Activated naive CD8-positive, alpha-beta T cell treated with anti-CD3 and anti-CD28 coated beads for 36 hours (primary cell): ENCODE results near the gene MB. TPM values are rescaled to one million over a fixed set of nuclear protein-coding genes. Genes with fewer than 3 reads are reported as not detected.
"Not testable (repeated sequence)": the region's sequence is repeated elsewhere in the genome, so short reads cannot be mapped to it uniquely, and the experiment has no call there.

Experiments used
- DNase-seq: peaks from one replicate; pipeline ENCODE4 v3.0.0; 2021
- H3K27ac Mint-ChIP-seq: one replicate; pipeline ENCODE4 v1.8.0; 2022; ENCODE audit warnings: mild to moderate bottlenecking, moderate library complexity, mixed read lengths
- H3K27me3 Mint-ChIP-seq: one replicate; pipeline ENCODE4 v1.8.0; 2022; ENCODE audit warnings: mild to moderate bottlenecking, mixed read lengths
- H3K36me3 Mint-ChIP-seq: one replicate; pipeline ENCODE4 v1.8.0; 2021; ENCODE audit warnings: mild to moderate bottlenecking, mixed read lengths
- H3K4me1 Mint-ChIP-seq: one replicate; pipeline ENCODE4 v1.8.0; 2021; ENCODE audit warnings: mixed read lengths
- H3K4me3 Mint-ChIP-seq: one replicate; pipeline ENCODE4 v1.8.0; 2022; ENCODE audit warnings: mild to moderate bottlenecking, moderate library complexity, mixed read lengths
- H3K9me3 Mint-ChIP-seq: one replicate; pipeline ENCODE4 v1.8.0; 2022; ENCODE audit warnings: mixed read lengths
- total RNA-seq, 2 experiments: library from RNA; stranded (reverse); gene quantifications; one replicate each; pipeline ENCODE4 v1.2.3, GENCODE V29; 2021

Gene MB
- total RNA-seq = not detected

DNA sequence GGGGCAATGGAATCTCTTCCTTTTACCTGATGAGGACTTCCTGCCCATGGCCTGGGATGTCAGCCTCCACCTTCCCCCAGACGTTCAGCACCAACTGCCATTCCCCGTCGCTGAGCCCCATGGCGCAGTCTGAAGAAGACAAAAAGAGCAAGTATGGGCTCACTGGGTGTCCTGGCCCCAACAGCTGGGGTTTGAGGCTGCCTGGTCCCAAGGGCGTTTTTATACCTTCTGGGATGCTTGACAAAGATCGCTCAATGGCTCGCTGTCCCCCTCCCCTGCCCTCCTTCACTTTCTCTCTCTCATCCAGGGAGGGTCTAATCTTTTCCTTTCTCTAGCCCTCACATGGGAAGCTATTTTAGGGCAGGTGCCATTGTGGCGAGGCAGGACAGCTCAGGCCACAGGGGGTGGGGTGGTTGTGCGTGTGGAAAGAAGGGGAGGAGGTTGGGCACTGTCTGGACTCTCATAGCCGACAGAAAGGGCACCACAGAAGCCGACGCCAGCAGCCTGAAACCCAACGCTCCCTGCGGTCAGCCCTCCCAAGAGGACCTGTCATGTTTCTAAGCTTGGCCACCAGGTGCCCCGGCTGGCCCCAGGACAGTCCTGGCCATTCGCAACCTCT is at the start of gene MB:
TSS of gene MB (minus strand) at position 193 of the 619 bp plus-strand sequence. CDS start at position 121, 72 bp downstream.
- no peak for DNase-seq
- Mint-ChIP-seq H3K36me3 (no peaks in the 10 kb centered on the region), H3K4me3 (no peak within 1 kb of the TSS), H3K4me1 (peaks cover 11% of the 10 kb centered on the region), H3K27me3 (no peaks in the 10 kb centered on the region), H3K9me3 (no peaks in the 10 kb centered on the region), H3K27ac (no peak within 1 kb of the TSS)

- H3K36me3 Mint-ChIP-seq = peaks cover 60% of the 10 kb centered on the region
- H3K27ac Mint-ChIP-seq = not testable (repeated sequence)
Observed at GRCh38 chr22:35666699-35667098, 49.6 kb upstream of the MB start.

DNA sequence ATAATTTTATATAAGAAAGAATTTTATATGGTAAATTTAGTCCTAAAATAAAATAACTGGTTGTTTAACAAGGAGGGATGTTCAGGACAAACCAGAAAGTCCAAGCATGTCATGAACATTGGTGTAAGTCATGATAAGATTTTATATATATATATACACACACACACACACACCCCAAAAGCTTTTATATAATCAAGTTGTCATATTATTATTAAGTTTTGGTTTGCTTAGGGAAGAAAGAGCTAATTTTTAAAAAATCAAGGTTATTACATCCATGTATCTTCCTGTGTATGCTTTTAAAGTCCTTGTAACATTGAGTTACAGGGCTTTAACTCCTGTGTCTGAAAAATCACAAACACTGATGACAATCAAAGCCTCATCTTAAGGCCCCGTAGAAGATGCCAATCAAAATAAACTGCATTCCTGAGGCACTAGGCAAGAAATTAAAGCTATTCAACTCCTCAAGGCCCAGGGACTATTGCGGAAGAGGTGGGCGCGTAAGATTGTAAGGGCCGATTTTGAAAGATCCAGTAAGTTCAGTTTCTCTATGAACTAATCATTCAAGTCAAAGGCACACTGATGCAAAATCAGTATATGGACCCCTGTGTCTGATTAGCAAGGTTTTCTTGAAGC is 47.9 kb upstream of the MB start:
- Mint-ChIP-seq H3K4me1 (peaks cover 37% of the 10 kb centered on the region), H3K27me3 (no peaks in the 10 kb centered on the region), H3K4me3 (no peak overlapping the region), H3K36me3 (peaks cover 74% of the 10 kb centered on the region), H3K9me3 (peaks cover 23% of the 10 kb centered on the region), H3K27ac (no peak overlapping the region)
- DNase-seq = no peak

More at GRCh38 chr22:35666699-35667098, 49.6 kb upstream of the MB start:
- DNase-seq, H3K4me3 Mint-ChIP-seq, H3K27me3 Mint-ChIP-seq: not testable (repeated sequence)
- Mint-ChIP-seq H3K4me1 (peaks cover 21% of the 10 kb centered on the region), H3K9me3 (peaks cover 25% of the 10 kb centered on the region)

DNA sequence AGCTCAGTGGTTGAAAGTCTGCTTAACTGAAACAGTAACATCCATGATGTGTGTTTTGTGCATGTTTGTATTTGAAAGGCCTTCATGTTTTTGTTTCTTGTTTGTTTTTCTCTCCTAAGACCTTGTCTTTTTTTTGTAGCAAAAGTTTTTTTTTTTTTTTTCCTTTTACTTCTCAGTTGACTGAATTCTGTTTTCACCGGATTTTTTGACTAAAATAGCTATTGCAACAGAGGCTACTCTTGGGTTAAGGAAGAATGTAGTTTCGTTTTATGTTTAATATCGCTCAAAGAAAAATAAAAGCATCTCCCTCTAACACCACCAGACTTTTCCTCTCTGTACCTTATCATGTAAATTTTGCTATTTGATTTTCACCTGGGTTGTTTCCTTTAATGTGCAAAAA is 46.2 kb upstream of the MB start:
- Mint-ChIP-seq H3K4me1 (peaks cover 52% of the 10 kb centered on the region), H3K36me3 (peaks cover 84% of the 10 kb centered on the region), H3K9me3 (peaks cover 33% of the 10 kb centered on the region), H3K4me3 (peak overlapping the region; percentile 25), H3K27ac (peak overlapping the region; percentile 58), H3K27me3 (no peaks in the 10 kb centered on the region)
- DNase-seq = no peak

DNA sequence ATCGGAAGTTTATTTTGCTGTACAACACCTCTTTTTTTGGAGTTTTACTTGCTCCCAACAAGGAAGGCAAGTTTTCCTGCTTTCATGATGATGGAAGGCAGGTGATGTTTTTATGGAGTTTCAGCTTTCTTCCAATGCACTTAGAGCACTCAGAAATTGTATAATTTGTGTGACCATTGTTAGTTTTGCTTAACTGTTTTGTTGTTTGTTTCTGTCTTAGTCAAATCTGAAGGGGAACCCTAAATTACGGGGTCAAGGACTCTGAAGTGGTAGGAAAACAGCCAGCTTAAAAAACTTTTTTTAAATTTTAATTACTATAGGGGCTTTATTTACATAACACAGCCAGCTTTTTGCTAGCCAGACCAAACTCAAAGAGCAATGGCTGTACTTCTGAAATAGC is 45.8 kb upstream of the MB start:
- Mint-ChIP-seq H3K27me3 (no peaks in the 10 kb centered on the region), H3K27ac (peak overlapping the region; percentile 92), H3K36me3 (peaks cover 84% of the 10 kb centered on the region), H3K4me1 (peaks cover 56% of the 10 kb centered on the region), H3K4me3 (no peak overlapping the region), H3K9me3 (peaks cover 34% of the 10 kb centered on the region)
- no peak for DNase-seq

GRCh38 chr22:35661464-35661863 is 44.3 kb upstream of the MB start:
- no peak for DNase-seq
- H3K4me3 Mint-ChIP-seq = peak overlapping the region; percentile 30
- peaks cover 63% of the 10 kb centered on the region for H3K4me1 Mint-ChIP-seq
- peak overlapping the region; percentile 92 for H3K27ac Mint-ChIP-seq
- peaks cover 84% of the 10 kb centered on the region for H3K36me3 Mint-ChIP-seq
- H3K27me3 Mint-ChIP-seq = no peaks in the 10 kb centered on the region
- H3K9me3 Mint-ChIP-seq = peaks cover 27% of the 10 kb centered on the region

GRCh38 chr22:35660291-35661127 is 43.4 kb upstream of the MB start:
- DNase-seq = peak; percentile 27
- peaks cover 89% of the 10 kb centered on the region for H3K36me3 Mint-ChIP-seq
- peak overlapping the region; percentile 92 for H3K27ac Mint-ChIP-seq
- peaks cover 28% of the 10 kb centered on the region for H3K9me3 Mint-ChIP-seq
- H3K4me1 Mint-ChIP-seq = peaks cover 69% of the 10 kb centered on the region
- peak overlapping the region; percentile 30 for H3K4me3 Mint-ChIP-seq
- no peaks in the 10 kb centered on the region for H3K27me3 Mint-ChIP-seq

GRCh38 chr22:35657571-35658312 is 40.6 kb upstream of the MB start:
- Mint-ChIP-seq H3K36me3 (peaks cover 94% of the 10 kb centered on the region), H3K4me3 (peak overlapping the region; percentile 22), H3K4me1 (peaks cover 78% of the 10 kb centered on the region), H3K27ac (peak overlapping the region; percentile 84), H3K27me3 (no peaks in the 10 kb centered on the region), H3K9me3 (peaks cover 20% of the 10 kb centered on the region)
- no peak for DNase-seq

- DNase-seq = no peak
- Mint-ChIP-seq H3K36me3 (peaks cover 92% of the 10 kb centered on the region), H3K4me3 (no peak overlapping the region), H3K9me3 (peaks cover 22% of the 10 kb centered on the region), H3K27ac (peak overlapping the region; percentile 29), H3K4me1 (peaks cover 64% of the 10 kb centered on the region), H3K27me3 (no peaks in the 10 kb centered on the region)
Observed at GRCh38 chr22:35656284-35656752, 39.2 kb upstream of the MB start.

- H3K36me3 Mint-ChIP-seq = peaks cover 91% of the 10 kb centered on the region
- H3K4me3 Mint-ChIP-seq = no peak overlapping the region
- DNase-seq = no peak
- H3K27ac Mint-ChIP-seq = no peak overlapping the region
- peaks cover 19% of the 10 kb centered on the region for H3K9me3 Mint-ChIP-seq
- H3K4me1 Mint-ChIP-seq = peaks cover 55% of the 10 kb centered on the region
- H3K27me3 Mint-ChIP-seq = no peaks in the 10 kb centered on the region
Observed at GRCh38 chr22:35653824-35654223, 36.7 kb upstream of the MB start.

GRCh38 chr22:35651085-35651484 is 34.0 kb upstream of the MB start:
- no peak for DNase-seq
- peaks cover 53% of the 10 kb centered on the region for H3K4me1 Mint-ChIP-seq
- H3K27me3 Mint-ChIP-seq = no peaks in the 10 kb centered on the region
- peak overlapping the region; percentile 78 for H3K27ac Mint-ChIP-seq
- peak overlapping the region; percentile 57 for H3K4me3 Mint-ChIP-seq
- H3K9me3 Mint-ChIP-seq = peaks cover 9% of the 10 kb centered on the region
- peaks cover 68% of the 10 kb centered on the region for H3K36me3 Mint-ChIP-seq

DNA sequence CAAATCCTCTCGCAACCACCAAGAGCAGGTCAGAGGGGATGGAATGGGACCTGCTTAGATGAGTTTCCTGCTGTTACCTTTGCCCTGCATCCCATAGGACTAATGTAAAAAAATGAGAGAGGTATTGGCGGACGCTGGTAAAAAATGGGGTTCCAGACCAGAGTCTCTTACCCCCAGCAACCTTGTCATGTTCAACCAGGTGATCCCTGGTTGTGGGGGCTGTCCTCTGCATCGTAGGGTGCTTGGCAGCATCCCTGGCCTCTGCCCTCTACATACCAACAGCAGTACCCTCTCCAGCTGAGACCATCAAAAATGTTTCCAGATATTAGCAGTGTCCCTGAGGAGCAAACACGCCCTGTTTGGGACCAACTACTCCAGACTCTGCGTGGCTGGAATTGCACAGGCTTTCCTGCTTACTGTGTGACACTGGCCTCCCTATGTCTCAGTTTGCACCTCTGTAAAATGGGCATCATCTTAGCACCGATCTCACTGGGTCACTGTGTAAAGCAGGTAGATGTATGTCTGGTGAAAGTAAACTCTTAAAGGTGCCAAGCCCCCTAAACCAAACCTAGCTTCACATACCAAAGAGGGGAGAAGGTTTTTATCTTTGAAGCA is 32.6 kb upstream of the MB start:
- no peak for DNase-seq

GRCh38 chr22:35649026-35649553 is 32.0 kb upstream of the MB start:
- peaks cover 41% of the 10 kb centered on the region for H3K4me1 Mint-ChIP-seq
- no peaks in the 10 kb centered on the region for H3K27me3 Mint-ChIP-seq
- H3K27ac Mint-ChIP-seq = peak overlapping the region; percentile 100
- peaks cover 5% of the 10 kb centered on the region for H3K9me3 Mint-ChIP-seq
- DNase-seq = no peak
- H3K36me3 Mint-ChIP-seq = peaks cover 51% of the 10 kb centered on the region
- H3K4me3 Mint-ChIP-seq = peak overlapping the region; percentile 100

More for the DNA sequence above, 32.6 kb upstream of the MB start:
- peaks cover 56% of the 10 kb centered on the region for H3K36me3 Mint-ChIP-seq
- H3K27me3 Mint-ChIP-seq = no peaks in the 10 kb centered on the region
- peaks cover 5% of the 10 kb centered on the region for H3K9me3 Mint-ChIP-seq
- peak overlapping the region; percentile 100 for H3K4me3 Mint-ChIP-seq
- peak overlapping the region; percentile 100 for H3K27ac Mint-ChIP-seq
- H3K4me1 Mint-ChIP-seq = peaks cover 46% of the 10 kb centered on the region
